ENCODE measurements around the gene SPAAR.

- no peak for TF ChIP-seq RAD21 (IDR thresholded peaks at IDR 0.05)
- TF ChIP-seq CTCF (IDR thresholded peaks at IDR 0.05; ENCODE audit: low read depth, low read length, missing input control), result no peak
- TF ChIP-seq JUND (IDR thresholded peaks at IDR 0.05), result no peak
- no peak for TF ChIP-seq TAF1 (conservative IDR thresholded peaks at IDR 0.05)
- no peak for TF ChIP-seq ATF3 (IDR thresholded peaks at IDR 0.05)
- no peak for TF ChIP-seq RXRA (IDR thresholded peaks at IDR 0.05)
These were observed 10.1 kb downstream of the SPAAR start for GRCh38 chr9:35919212-35920008.

Data from liver (tissue), 3 donors.